GM23338 (cell line): ENCODE data around the gene GHR. TPM values are rescaled to one million over a fixed set of nuclear protein-coding genes. Genes with fewer than 3 reads are reported as not detected.

Experiments
- ATAC-seq: fragments of 200-7000 bp; cut with Tn5 transposase; 3 replicates; pipeline ENCODE4 v1.9.1; 2020
- DNase-seq: peaks from one replicate; pipeline ENCODE4 v3.0.0-alpha.2; 2015; ENCODE audit warnings: low spot score
- H2AFZ ChIP-seq: fragments of 200-600 bp; sonication (generic); 2 replicates; pipeline ENCODE4 v1.8.0; 2016; ENCODE audit warnings: antibody characterized with exemption, mild to moderate bottlenecking, moderate library complexity
- H3F3A ChIP-seq: fragments of 200-600 bp; sonication (generic); replicated peaks from 2 replicates; pipeline ENCODE4 v1.8.0; 2017; ENCODE audit warnings: antibody characterized with exemption, mixed run types, low read depth
- H3K27ac ChIP-seq: fragments of 200-600 bp; sonication (generic); 2 replicates; pipeline ENCODE4 v1.6.1; 2016; ENCODE audit warnings: low read depth
- H3K27me3 ChIP-seq: fragments of 200-600 bp; sonication (generic); 2 replicates; pipeline ENCODE4 v1.8.0; 2016; ENCODE audit warnings: mild to moderate bottlenecking, mixed run types, moderate library complexity; ENCODE audit not compliant: insufficient read depth
- H3K36me3 ChIP-seq: fragments of 200-600 bp; sonication (generic); 2 replicates; pipeline ENCODE4 v1.8.0; 2016; ENCODE audit warnings: mild to moderate bottlenecking; ENCODE audit not compliant: insufficient read depth
- H3K4me1 ChIP-seq: fragments of 200-600 bp; sonication (generic); 2 replicates; pipeline ENCODE4 v1.8.0; 2016; ENCODE audit warnings: mild to moderate bottlenecking, moderate library complexity; ENCODE audit not compliant: insufficient read depth
- H3K4me2 ChIP-seq: fragments of 200-600 bp; sonication (generic); 2 replicates; pipeline ENCODE4 v1.7.1; 2017; ENCODE audit warnings: mixed run types
- H3K4me3 ChIP-seq: fragments of 200-600 bp; sonication (generic); 2 replicates; pipeline ENCODE4 v1.6.1; 2016; ENCODE audit warnings: mixed run types
- H3K79me2 ChIP-seq: fragments of 200-600 bp; sonication (generic); replicated peaks from 2 replicates; pipeline ENCODE4 v1.8.0; 2017; ENCODE audit warnings: mild to moderate bottlenecking; ENCODE audit not compliant: insufficient read depth
- H3K9me2 ChIP-seq: fragments of 200-600 bp; sonication (generic); 2 replicates; pipeline ENCODE4 v1.8.0; 2017; ENCODE audit not compliant: insufficient read depth
- H4K20me1 ChIP-seq: fragments of 200-600 bp; sonication (generic); replicated peaks from 2 replicates; pipeline ENCODE4 v1.8.0; 2017; ENCODE audit warnings: mild to moderate bottlenecking; ENCODE audit not compliant: insufficient read depth
- H3K27ac Mint-ChIP-seq: 2 replicates; pipeline ENCODE4 v1.8.0; 2020; ENCODE audit warnings: inconsistent platforms, mild to moderate bottlenecking, moderate library complexity, mixed read lengths
- H3K27me3 Mint-ChIP-seq: 3 replicates; pipeline ENCODE4 v1.8.0; 2022; ENCODE audit warnings: low read depth, mild to moderate bottlenecking, moderate library complexity, mixed read lengths, inconsistent platforms; ENCODE audit not compliant: insufficient read depth, poor library complexity
- H3K36me3 Mint-ChIP-seq: 3 replicates; pipeline ENCODE4 v1.8.0; 2021; ENCODE audit warnings: low read depth, mild to moderate bottlenecking, inconsistent platforms, moderate library complexity, mixed read lengths
- H3K4me1 Mint-ChIP-seq: 3 replicates; pipeline ENCODE4 v1.8.0; 2020; ENCODE audit warnings: mild to moderate bottlenecking, inconsistent platforms, mixed read lengths
- H3K4me3 Mint-ChIP-seq: 3 replicates; pipeline ENCODE4 v1.8.0; 2021; ENCODE audit warnings: moderate library complexity, mild to moderate bottlenecking, inconsistent platforms, mixed read lengths
- H3K9me3 Mint-ChIP-seq: 3 replicates; pipeline ENCODE4 v1.8.0; 2020; ENCODE audit warnings: moderate library complexity, mild to moderate bottlenecking, inconsistent platforms, mixed read lengths
- CTCF ChIP-seq, 2 experiments: fragments of 200-600 bp in 1 of 2; sonication (generic) in 1 of 2; conservative IDR thresholded peaks; 2 replicates each; pipeline versions ENCODE4 v1.5.1 to v1.6.1; 2016 to 2017; ENCODE audit warnings: antibody characterized with exemption in 2 of 2, low read depth in 2 of 2, mild to moderate bottlenecking in 2 of 2, moderate library complexity in 1 of 2
- ETS1 ChIP-seq: IDR thresholded peaks from 2 replicates; pipeline ENCODE4 v1.6.1; 2016; ENCODE audit warnings: antibody characterized with exemption
- EZH2phosphoT487 ChIP-seq: fragments of 200-600 bp; sonication (generic); IDR thresholded peaks from one replicate; pipeline ENCODE4 v1.8.1; 2018; ENCODE audit warnings: antibody characterized with exemption; ENCODE audit not compliant: unreplicated experiment
- JUNB ChIP-seq: IDR thresholded peaks from one replicate; pipeline ENCODE4 v1.6.1; 2016; ENCODE audit warnings: antibody characterized with exemption; ENCODE audit not compliant: unreplicated experiment
- NANOG ChIP-seq: IDR thresholded peaks from 2 replicates; pipeline ENCODE4 v1.6.1; 2016; ENCODE audit warnings: antibody characterized with exemption, borderline replicate concordance
- POLR2AphosphoS5 ChIP-seq: IDR thresholded peaks from 2 replicates; pipeline ENCODE4 v1.6.1; 2016; ENCODE audit warnings: antibody characterized with exemption, low read depth
- STAT1 ChIP-seq: IDR thresholded peaks from one replicate; pipeline ENCODE4 v1.6.1; 2016; ENCODE audit warnings: antibody characterized with exemption; ENCODE audit not compliant: unreplicated experiment
- ZNF331 ChIP-seq: fragments of 250-450 bp; sonication (Bioruptor Pico); IDR thresholded peaks from 2 replicates; pipeline ENCODE4 v1.5.0; 2020; ENCODE audit warnings: low read depth, mild to moderate bottlenecking, moderate library complexity
- ZNF462 ChIP-seq: fragments of 250-450 bp; sonication (Bioruptor Pico); IDR thresholded peaks from 2 replicates; pipeline ENCODE4 v1.5.0; 2020; ENCODE audit warnings: mild to moderate bottlenecking, moderate library complexity
- polyA plus RNA-seq: library from polyadenylated mRNA; unstranded; fragments of >200 nt; fragmentation: Nextera tagmentation; extraction: Ambion mirVana; gene quantifications from 2 replicates; pipeline ENCODE4 v1.2.1, GENCODE V29; 2016
- total RNA-seq: library from RNA; depleted of rRNA; stranded (reverse); fragments of >200 nt; shearing (Covaris generic); gene quantifications from 2 replicates; pipeline ENCODE4 v1.2.3, GENCODE V29; 2014

GHR gene
- total and polyA plus RNA-seq, 2 experiments from 2014 or later: 0.21 to 1.9 TPM

GRCh38 chr5:42419294-42419693 lies 3.9 kb upstream of the GHR start:
- Histone ChIP-seq H3F3A (no peaks in the 10 kb centered on the region), H3K36me3 (no peaks in the 10 kb centered on the region), H3K4me3 (no peak overlapping the region), H4K20me1 (no peaks in the 10 kb centered on the region), H3K27me3 (peaks cover 6% of the 10 kb centered on the region), H3K4me1 (no peaks in the 10 kb centered on the region), H3K79me2 (no peaks in the 10 kb centered on the region), H2AFZ (no peak overlapping the region), H3K4me2 (no peak overlapping the region), H3K27ac (no peak overlapping the region), H3K9me2 (no peaks in the 10 kb centered on the region)
- no peaks in the 10 kb centered on the region; the same call in 2 of the 3 replicates for H3K36me3 Mint-ChIP-seq
- peaks cover 39% of the 10 kb centered on the region for H3K9me3 Mint-ChIP-seq
- no peak overlapping the region for H3K4me3 Mint-ChIP-seq
- TF ChIP-seq EZH2phosphoT487 (no peak), ZNF462 (CRISPR knock-in tag) (no peak), POLR2AphosphoS5 (no peak), STAT1 (no peak), ZNF331 (CRISPR knock-in tag) (no peak), CTCF (conservative IDR thresholded peaks at IDR 0.05; ENCODE audit: low read depth in 2 of 2) (no peak), NANOG (no peak), JUNB (no peak), ETS1 (no peak)
- no peaks in the 10 kb centered on the region for H3K4me1 Mint-ChIP-seq
- no peaks in the 10 kb centered on the region for H3K27me3 Mint-ChIP-seq
- ATAC-seq: no peak
- no peak overlapping the region for H3K27ac Mint-ChIP-seq
- no peak for DNase-seq
